Fibroblast of the aortic adventitia (primary cell): ENCODE measurements around the gene OR12D3. TPM values are rescaled to one million over a fixed set of nuclear protein-coding genes. Genes with fewer than 3 reads are reported as not detected.

Experiments used
- DNase-seq: peaks from one replicate; pipeline ENCODE4 v3.0.0-alpha.2; 2010; ENCODE audit warnings: low read depth
- H3K4me3 ChIP-seq: 2 replicates; pipeline ENCODE4 v1.5.1; 2011; ENCODE audit warnings: low read depth, mild to moderate bottlenecking, control low read depth, low read length, moderate library complexity
- CTCF ChIP-seq: IDR thresholded peaks from 2 replicates; pipeline ENCODE4 v1.5.1; 2011; ENCODE audit warnings: mild to moderate bottlenecking, low read length, control low read depth, inconsistent platforms; ENCODE audit not compliant: insufficient read depth
- total RNA-seq: library from RNA; depleted of rRNA; stranded (reverse); fragments of >200 nt; gene quantifications from 2 replicates; pipeline ENCODE4 v1.2.3, GENCODE V29; 2012; ENCODE audit warnings: low replicate concordance

The OR12D3 gene
- total RNA-seq, 1 donor = not detected

GRCh38 chr6:29345380-29345779 is 29.7 kb downstream of the OR12D3 start:
- H3K4me3 ChIP-seq = no peak overlapping the region
- no peak for TF ChIP-seq CTCF
- no peak for DNase-seq

- DNase-seq = no peak
- H3K4me3 ChIP-seq = no peak overlapping the region
- no peak for TF ChIP-seq CTCF
These were observed 38.8 kb downstream of the OR12D3 start for GRCh38 chr6:29336269-29336668.

GRCh38 chr6:29332676-29333075 is 42.4 kb downstream of the OR12D3 start:
- H3K4me3 ChIP-seq = no peak overlapping the region
- DNase-seq = no peak
- no peak for TF ChIP-seq CTCF

GRCh38 chr6:29325777-29326176 is 49.3 kb downstream of the OR12D3 start:
- H3K4me3 ChIP-seq = no peak overlapping the region
- TF ChIP-seq CTCF = no peak
- DNase-seq = no peak

Other genes with a start within 250 kb of the OR12D3 start
- not detected in 2 replicates for gene OR2J2, start 204.4 kb downstream of the OR12D3 start, total RNA-seq
- not detected in 2 replicates for gene OR14J1, start 73.6 kb downstream of the OR12D3 start, total RNA-seq
- not detected in 2 replicates for gene OR5V1, start 6.4 kb downstream of the OR12D3 start, total RNA-seq
- gene OR12D2, start 20.3 kb upstream of the OR12D3 start, total RNA-seq = not detected in 2 replicates
- not detected in 2 replicates for gene OR12D1, start 39.6 kb upstream of the OR12D3 start, total RNA-seq
- gene OR10C1, start 64.0 kb upstream of the OR12D3 start, total RNA-seq = not detected in 2 replicates
- not detected in 2 replicates for gene OR11A1, start 81.8 kb upstream of the OR12D3 start, total RNA-seq
- not detected in 2 replicates for gene OR2H1, start 81.9 kb upstream of the OR12D3 start, total RNA-seq
- not detected in 2 replicates for gene MAS1L, start 112.7 kb upstream of the OR12D3 start, total RNA-seq
- gene UBD, start 184.4 kb upstream of the OR12D3 start, total RNA-seq = not detected in 2 replicates
- gene OR2H2, start 209.8 kb upstream of the OR12D3 start, total RNA-seq = not detected in 2 replicates